ENCODE measurements around the gene DYRK1A.

DNA sequence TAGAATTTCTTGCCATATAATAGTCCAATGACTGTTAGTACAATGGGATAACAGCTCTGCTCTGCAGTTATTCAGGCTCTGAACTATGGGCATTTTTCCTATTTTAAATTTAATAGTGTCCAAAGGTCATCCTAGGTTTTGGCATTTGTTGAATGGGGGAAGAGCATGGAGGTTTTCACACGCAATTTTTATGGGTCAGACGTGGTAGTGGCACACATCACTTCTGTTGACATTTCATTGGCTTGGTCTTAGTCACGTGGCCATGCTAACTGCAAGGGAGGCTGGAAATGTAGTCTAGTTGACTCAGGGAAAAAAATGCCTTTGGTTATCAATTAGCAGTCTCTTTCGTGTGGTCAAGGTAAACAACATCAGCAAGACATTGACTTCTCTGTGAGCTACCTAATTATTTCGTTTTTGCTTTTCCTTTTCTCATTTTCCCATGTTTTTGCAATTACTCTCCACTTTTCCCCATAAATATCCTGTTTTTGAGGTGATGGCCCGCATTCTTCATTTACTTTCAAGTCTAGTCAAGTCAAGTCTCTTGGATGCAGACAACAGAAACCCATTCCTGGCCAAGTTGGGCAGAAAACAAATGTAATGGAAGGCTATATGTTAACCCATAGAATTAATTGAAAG is 82.8 kb downstream of the DYRK1A start:
- TF ChIP-seq, protein P1, sequence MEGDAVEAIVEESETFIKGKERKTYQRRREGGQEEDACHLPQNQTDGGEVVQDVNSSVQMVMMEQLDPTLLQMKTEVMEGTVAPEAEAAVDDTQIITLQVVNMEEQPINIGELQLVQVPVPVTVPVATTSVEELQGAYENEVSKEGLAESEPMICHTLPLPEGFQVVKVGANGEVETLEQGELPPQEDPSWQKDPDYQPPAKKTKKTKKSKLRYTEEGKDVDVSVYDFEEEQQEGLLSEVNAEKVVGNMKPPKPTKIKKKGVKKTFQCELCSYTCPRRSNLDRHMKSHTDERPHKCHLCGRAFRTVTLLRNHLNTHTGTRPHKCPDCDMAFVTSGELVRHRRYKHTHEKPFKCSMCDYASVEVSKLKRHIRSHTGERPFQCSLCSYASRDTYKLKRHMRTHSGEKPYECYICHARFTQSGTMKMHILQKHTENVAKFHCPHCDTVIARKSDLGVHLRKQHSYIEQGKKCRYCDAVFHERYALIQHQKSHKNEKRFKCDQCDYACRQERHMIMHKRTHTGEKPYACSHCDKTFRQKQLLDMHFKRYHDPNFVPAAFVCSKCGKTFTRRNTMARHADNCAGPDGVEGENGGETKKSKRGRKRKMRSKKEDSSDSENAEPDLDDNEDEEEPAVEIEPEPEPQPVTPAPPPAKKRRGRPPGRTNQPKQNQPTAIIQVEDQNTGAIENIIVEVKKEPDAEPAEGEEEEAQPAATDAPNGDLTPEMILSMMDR (optimal IDR thresholded peaks at IDR 0.05 in 1 of 3, IDR thresholded peaks at IDR 0.05 in 1 of 3, conservative IDR thresholded peaks at IDR 0.05 in 1 of 3; ENCODE audit: extremely low read depth in 1 of 3, insufficient read depth in 2 of 3, low read length in 3 of 3), result no peak
- no peak for TF ChIP-seq EZH2 (IDR thresholded peaks at IDR 0.05; ENCODE audit: low read length)
